HG02970 (cell line): ENCODE data around the gene BORCS5.

Experiments used
- ATAC-seq: cut with Tn5 transposase; IDR thresholded peaks from one replicate; pipeline ENCODE4 v1.9.1; 2021; ENCODE audit warnings: mild to moderate bottlenecking, moderate library complexity, moderate number of reproducible peaks; ENCODE audit not compliant: unreplicated experiment, low FRiP score

BORCS5 gene

DNA sequence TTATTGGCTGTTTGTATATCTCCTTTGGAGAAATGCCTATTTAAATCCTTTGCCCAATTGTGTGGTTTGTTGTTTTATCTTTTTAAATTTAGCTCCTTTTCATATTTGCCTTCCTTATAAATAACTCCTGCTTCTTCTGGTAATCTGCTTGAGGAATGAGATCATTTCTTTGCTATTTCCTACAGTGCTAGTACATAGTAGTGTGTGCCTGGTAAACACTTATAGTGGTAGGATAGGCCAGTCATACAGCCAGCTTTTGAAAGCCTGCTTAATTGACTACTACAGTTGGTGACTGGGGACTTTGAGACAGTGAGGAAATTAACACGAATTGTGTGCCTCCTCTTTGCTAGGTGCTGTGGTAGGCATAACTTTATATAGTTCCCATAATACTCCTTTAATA lies 68.7 kb downstream of the BORCS5 start:
- no peak for ATAC-seq

- ATAC-seq = no peak
Observed at GRCh38 chr12:12427568-12427967, 70.7 kb downstream of the BORCS5 start.

DNA sequence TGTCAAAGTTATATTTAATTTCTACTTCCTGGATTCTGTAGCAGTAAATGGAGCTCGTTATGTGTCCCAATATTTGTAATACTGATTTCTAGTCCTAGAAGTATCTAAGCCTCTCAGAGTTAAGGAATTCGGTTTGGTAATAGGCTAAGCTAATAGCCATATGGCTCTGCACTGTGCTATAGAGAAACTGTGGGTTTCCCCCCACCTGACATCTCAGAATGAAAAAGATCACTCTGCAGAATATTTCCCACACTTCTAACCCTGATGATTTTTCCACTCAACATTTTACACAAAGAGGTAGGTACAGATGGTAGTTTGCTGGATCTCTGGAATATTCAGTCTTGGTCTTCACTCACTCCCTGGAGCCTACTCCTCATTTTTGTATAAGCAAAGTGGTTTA lies 71.2 kb downstream of the BORCS5 start:
- no peak for ATAC-seq

GRCh38 chr12:12428961-12429657 lies 72.2 kb downstream of the BORCS5 start:
- ATAC-seq = no peak

DNA sequence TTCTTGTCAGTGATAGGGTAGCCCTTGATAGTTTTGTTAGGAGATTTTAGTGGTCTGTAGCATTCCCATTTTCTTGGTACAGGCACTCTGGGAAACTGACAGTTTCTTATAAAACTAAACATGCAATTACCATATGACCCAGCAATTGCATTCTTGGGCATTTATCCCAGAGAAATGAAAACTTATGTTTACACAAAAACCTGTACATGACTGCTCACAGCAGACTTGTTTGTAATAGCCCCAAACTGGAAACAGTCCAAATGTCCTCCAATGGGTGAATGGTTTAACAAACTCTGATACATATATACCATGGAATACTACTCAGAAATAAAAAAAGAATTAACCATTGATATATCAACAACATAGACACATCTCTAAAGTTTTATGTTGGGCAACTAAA lies 75.5 kb downstream of the BORCS5 start:
- no peak for ATAC-seq

- ATAC-seq = no peak
Observed at GRCh38 chr12:12433203-12433731, 76.4 kb downstream of the BORCS5 start.

DNA sequence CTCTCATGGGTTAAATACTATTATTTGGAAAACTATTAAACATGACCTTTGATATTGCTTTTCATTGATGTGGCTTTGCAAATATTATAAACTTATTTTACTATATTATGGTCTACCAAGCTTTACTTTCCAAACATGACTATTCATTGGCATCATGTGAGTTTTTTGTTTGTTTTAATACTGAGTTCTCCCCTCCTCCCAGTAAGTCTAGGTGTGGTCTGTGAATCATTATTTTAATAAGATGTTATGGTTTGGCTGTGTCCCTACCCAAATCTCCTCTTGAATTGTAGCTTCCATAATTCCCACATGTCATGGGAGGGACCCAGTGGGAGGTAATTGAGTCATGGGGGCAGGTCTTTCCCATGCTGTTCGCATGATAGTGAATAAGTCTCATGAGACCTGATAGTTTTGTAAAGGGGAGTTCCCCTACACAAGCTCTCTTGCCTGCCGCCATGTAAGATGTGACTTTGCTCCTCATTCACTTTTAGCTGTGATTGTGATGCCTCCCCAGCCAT lies 80.0 kb downstream of the BORCS5 start:
- no peak for ATAC-seq

- no peak for ATAC-seq
Observed at GRCh38 chr12:12439636-12440035, 82.8 kb downstream of the BORCS5 start.

DNA sequence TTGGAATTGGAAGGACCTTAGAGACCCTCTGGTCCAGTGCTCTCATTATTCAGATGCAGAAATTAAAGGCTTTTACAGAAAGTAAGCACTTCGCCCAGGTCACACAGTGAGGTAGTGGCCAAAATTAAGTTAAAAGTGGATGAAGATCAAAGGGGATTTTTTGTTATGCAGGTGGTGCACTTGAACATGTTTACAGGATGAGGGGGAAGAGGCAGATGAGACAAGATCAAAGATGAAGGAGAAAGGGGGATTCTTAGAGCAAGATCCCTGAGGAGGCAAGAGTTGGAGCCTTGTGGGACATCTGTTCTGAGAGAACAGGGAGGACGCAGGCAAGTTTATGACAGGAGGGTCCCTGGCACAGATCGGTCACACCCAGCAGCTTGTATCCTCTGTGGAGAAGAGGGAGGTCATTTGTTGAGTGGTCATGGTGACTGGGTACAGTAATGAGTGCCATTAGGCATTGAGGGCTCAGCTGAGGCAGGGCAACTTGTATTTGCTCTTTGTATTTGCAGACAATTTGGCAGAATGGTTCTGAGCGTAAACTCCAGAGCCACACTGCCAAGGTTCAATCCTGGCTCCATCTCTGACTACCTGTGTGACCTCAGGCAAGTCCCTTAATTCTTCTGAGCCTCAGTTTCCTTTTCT lies 84.0 kb downstream of the BORCS5 start:
- ATAC-seq = no peak

GRCh38 chr12:12441429-12441807 lies 84.5 kb downstream of the BORCS5 start:
- no peak for ATAC-seq

GRCh38 chr12:12441843-12442461 lies 85.1 kb downstream of the BORCS5 start:
- ATAC-seq = no peak

- ATAC-seq = no peak
Observed at GRCh38 chr12:12442548-12443071, 85.7 kb downstream of the BORCS5 start.

GRCh38 chr12:12443431-12443878 lies 86.6 kb downstream of the BORCS5 start:
- no peak for ATAC-seq

GRCh38 chr12:12445165-12445881 lies 88.4 kb downstream of the BORCS5 start:
- ATAC-seq = no peak

DNA sequence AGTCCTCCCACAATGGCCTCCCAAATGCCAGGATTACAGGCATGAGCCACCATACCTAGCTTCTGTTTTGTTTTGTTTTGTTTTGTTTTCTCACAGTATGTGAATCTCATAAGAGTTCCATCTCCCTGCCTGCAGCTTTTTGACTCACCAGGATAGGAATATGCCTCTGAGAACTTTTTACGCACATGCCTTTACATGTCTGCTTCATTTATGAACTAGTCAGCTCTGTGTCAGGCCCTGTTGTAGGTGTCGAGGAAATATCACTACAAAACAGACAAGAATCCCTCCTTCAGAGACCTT lies 89.0 kb downstream of the BORCS5 start:
- ATAC-seq = no peak

DNA sequence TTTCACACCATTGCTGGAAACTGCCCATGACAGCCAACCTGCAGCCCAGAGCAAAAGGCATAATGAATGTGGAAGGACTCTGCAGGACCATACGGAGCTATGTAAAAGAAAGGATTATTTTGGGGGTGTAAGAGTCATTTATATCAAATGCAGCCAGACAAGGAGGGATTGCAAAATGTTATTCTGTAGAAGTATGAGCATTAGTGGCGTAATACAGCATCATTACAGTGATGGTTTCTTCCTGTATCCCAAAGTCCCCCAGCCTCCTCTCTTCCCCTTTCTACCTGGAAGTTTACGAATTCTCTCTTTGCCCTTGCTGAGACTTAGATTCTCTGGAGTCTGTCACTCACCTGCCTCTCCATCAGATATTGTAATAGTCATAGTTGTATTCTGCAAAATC lies 89.9 kb downstream of the BORCS5 start:
- no peak for ATAC-seq

- ATAC-seq = no peak
Observed at GRCh38 chr12:12447236-12447635, 90.4 kb downstream of the BORCS5 start.

- no peak for ATAC-seq
Observed at GRCh38 chr12:12447837-12448236, 91.0 kb downstream of the BORCS5 start.

- ATAC-seq = no peak
Observed at GRCh38 chr12:12449533-12450025, 92.7 kb downstream of the BORCS5 start.

- ATAC-seq = no peak
Observed at GRCh38 chr12:12450043-12450471, 93.2 kb downstream of the BORCS5 start.
